HCT116 (cell line): ENCODE data around the gene TRAF3.

Source experiments
- CEBPB ChIP-seq: IDR thresholded peaks from 2 replicates; pipeline ENCODE4 v1.6.1; 2012; ENCODE audit warnings: low read depth
- EGR1 ChIP-seq: IDR thresholded peaks from 2 replicates; pipeline ENCODE4 v1.6.1; 2012; ENCODE audit warnings: low read depth
- EZH2 ChIP-seq: fragments of 200-600 bp; sonication (generic); IDR thresholded peaks from 2 replicates; pipeline ENCODE4 v1.6.1; 2017; ENCODE audit warnings: antibody characterized with exemption, mixed run types
- JUND ChIP-seq: IDR thresholded peaks from 2 replicates; pipeline ENCODE4 v1.6.1; 2012
- POLR2A ChIP-seq: IDR thresholded peaks from 2 replicates; pipeline ENCODE4 v1.7.0; 2011; ENCODE audit warnings: borderline replicate concordance; ENCODE audit not compliant: insufficient read depth, insufficient read length; ENCODE audit errors: extremely low read depth
- RAD21 ChIP-seq: IDR thresholded peaks from 2 replicates; pipeline ENCODE4 v1.6.1; 2012; ENCODE audit warnings: low read depth, mild to moderate bottlenecking
- YY1 ChIP-seq: IDR thresholded peaks from 2 replicates; pipeline ENCODE4 v1.6.1; 2011; ENCODE audit warnings: low read length, low read depth, moderate library complexity, mild to moderate bottlenecking; ENCODE audit not compliant: insufficient replicate concordance; ENCODE audit errors: extremely low read depth
- TF ChIP-seq, protein P1 (sequence below), 3 experiments: fragments of 200-600 bp in 1 of 3; sonication (generic) in 1 of 3; IDR thresholded peaks in 2 of 3; conservative IDR thresholded peaks in 1 of 3; 2 replicates each; pipeline ENCODE4 v1.5.1; 2012 to 2017; ENCODE audit warnings: low read depth in 2 of 3, low read length in 2 of 3, antibody characterized with exemption in 1 of 3, borderline replicate concordance in 1 of 3, control low read depth in 1 of 3, mild to moderate bottlenecking in 1 of 3, mixed read lengths in 1 of 3, mixed run types in 1 of 3, moderate library complexity in 1 of 3; ENCODE audit not compliant: insufficient read depth in 1 of 3
- TF ChIP-seq, protein P2 (sequence below): IDR thresholded peaks from 2 replicates; pipeline ENCODE4 v1.6.1; 2012

DNA sequence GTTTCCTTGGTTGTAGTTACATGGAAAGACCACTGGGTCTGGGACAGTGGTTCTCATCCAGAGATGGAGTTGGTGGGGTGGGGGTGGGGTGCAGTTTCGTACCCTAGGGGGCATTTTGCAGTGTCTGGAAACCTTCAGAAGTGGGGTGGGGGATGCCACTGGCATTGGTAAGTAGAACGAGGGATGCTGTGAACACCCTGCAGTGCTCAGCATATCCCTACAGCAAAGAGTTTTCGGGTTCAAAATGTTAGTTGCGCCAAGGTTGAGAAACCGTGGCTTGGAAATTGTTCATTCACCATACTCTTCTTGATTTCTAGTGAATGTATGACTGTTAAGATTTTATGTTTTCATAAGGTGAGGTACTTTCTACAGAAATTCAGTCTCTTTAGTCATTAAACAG, 28.7 kb downstream of the TRAF3 start:
- TF ChIP-seq POLR2A: no peak
- no peak for TF ChIP-seq EZH2
- TF ChIP-seq, protein P1, sequence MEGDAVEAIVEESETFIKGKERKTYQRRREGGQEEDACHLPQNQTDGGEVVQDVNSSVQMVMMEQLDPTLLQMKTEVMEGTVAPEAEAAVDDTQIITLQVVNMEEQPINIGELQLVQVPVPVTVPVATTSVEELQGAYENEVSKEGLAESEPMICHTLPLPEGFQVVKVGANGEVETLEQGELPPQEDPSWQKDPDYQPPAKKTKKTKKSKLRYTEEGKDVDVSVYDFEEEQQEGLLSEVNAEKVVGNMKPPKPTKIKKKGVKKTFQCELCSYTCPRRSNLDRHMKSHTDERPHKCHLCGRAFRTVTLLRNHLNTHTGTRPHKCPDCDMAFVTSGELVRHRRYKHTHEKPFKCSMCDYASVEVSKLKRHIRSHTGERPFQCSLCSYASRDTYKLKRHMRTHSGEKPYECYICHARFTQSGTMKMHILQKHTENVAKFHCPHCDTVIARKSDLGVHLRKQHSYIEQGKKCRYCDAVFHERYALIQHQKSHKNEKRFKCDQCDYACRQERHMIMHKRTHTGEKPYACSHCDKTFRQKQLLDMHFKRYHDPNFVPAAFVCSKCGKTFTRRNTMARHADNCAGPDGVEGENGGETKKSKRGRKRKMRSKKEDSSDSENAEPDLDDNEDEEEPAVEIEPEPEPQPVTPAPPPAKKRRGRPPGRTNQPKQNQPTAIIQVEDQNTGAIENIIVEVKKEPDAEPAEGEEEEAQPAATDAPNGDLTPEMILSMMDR (IDR thresholded peaks at IDR 0.05 in 2 of 3, conservative IDR thresholded peaks at IDR 0.05 in 1 of 3; ENCODE audit: borderline replicate concordance in 1 of 3, insufficient read depth in 1 of 3, low read depth in 2 of 3, low read length in 2 of 3): peak in 2 of 3 experiments; percentile 20 to 43; a peak in 3 of 6 replicates
- no peak for TF ChIP-seq EGR1
- no peak for TF ChIP-seq RAD21
- no peak for TF ChIP-seq YY1
- TF ChIP-seq CEBPB: no peak
- TF ChIP-seq JUND: no peak
- TF ChIP-seq, protein P2, sequence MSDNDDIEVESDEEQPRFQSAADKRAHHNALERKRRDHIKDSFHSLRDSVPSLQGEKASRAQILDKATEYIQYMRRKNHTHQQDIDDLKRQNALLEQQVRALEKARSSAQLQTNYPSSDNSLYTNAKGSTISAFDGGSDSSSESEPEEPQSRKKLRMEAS: no peak
